Measurements from ENCODE around the gene TENM3. TPM values are rescaled to one million over a fixed set of nuclear protein-coding genes. Genes with fewer than 3 reads are reported as not detected.
A peak's percentile ranks its signal among the peaks of the same experiment; 100 is the strongest.

The TENM3 gene
- total RNA-seq, 1 experiment from 2014 or later = 71.0 TPM

- no peak for TF ChIP-seq NR2C2 (CRISPR knock-in tag; IDR thresholded peaks at IDR 0.05)
- no peak for TF ChIP-seq TEAD1 (CRISPR knock-in tag; IDR thresholded peaks at IDR 0.05)
- TF ChIP-seq RORB (CRISPR knock-in tag; IDR thresholded peaks at IDR 0.05) = no peak
Measured at GRCh38 chr4:182729516-182729915, 486.3 kb downstream of the TENM3 start (continued).

- TF ChIP-seq MXD4 (CRISPR knock-in tag; IDR thresholded peaks at IDR 0.05; ENCODE audit: borderline replicate concordance) (no peak), GTF2I (CRISPR knock-in tag; conservative IDR thresholded peaks at IDR 0.05) (no peak)
- POLR2A ChIA-PET = no interaction called here
- CTCF ChIA-PET = no interaction called here
- H3K4me3 Mint-ChIP-seq = no peak overlapping the region
- H3K9me3 Mint-ChIP-seq = no peaks in the 10 kb centered on the region
- no peak overlapping the region for H3K27ac Mint-ChIP-seq
- H3K4me1 Mint-ChIP-seq = peaks cover 6% of the 10 kb centered on the region; the same call in 1 of the 2 replicates
- no peak for DNase-seq (ENCODE audit: low spot score)
- H3K27me3 Mint-ChIP-seq (ENCODE audit: low read depth) = no peaks in the 10 kb centered on the region
- peaks cover 35% of the 10 kb centered on the region for H3K36me3 Mint-ChIP-seq
- peak; percentile 50 for ATAC-seq
Measured at GRCh38 chr4:182730791-182731190, 487.6 kb downstream of the TENM3 start.

GRCh38 chr4:182736207-182736606 lies 493.0 kb downstream of the TENM3 start:
- POLR2A ChIA-PET = no interaction called here
- CTCF ChIA-PET = no interaction called here
- no peak overlapping the region for H3K4me3 Mint-ChIP-seq
- ATAC-seq (no peak), DNase-seq (ENCODE audit: low spot score) (no peak)
- peaks cover 20% of the 10 kb centered on the region for H3K36me3 Mint-ChIP-seq
- H3K27ac Mint-ChIP-seq = no peak overlapping the region; the same call in 1 of the 2 replicates
- H3K9me3 Mint-ChIP-seq = no peaks in the 10 kb centered on the region
- no peaks in the 10 kb centered on the region for H3K27me3 Mint-ChIP-seq (ENCODE audit: low read depth)
- no peaks in the 10 kb centered on the region for H3K4me1 Mint-ChIP-seq
- no peak for TF ChIP-seq ZMAT4 (CRISPR knock-in tag; IDR thresholded peaks at IDR 0.05)
- TF ChIP-seq, protein P1, sequence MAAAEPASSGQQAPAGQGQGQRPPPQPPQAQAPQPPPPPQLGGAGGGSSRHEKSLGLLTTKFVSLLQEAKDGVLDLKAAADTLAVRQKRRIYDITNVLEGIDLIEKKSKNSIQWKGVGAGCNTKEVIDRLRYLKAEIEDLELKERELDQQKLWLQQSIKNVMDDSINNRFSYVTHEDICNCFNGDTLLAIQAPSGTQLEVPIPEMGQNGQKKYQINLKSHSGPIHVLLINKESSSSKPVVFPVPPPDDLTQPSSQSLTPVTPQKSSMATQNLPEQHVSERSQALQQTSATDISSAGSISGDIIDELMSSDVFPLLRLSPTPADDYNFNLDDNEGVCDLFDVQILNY (CRISPR knock-in tag; IDR thresholded peaks at IDR 0.05) = no peak
- no peak for TF ChIP-seq ZNF416 (CRISPR knock-in tag; IDR thresholded peaks at IDR 0.05)
- no peak for TF ChIP-seq EMX1 (CRISPR knock-in tag; IDR thresholded peaks at IDR 0.05)
- TF ChIP-seq, protein P2, sequence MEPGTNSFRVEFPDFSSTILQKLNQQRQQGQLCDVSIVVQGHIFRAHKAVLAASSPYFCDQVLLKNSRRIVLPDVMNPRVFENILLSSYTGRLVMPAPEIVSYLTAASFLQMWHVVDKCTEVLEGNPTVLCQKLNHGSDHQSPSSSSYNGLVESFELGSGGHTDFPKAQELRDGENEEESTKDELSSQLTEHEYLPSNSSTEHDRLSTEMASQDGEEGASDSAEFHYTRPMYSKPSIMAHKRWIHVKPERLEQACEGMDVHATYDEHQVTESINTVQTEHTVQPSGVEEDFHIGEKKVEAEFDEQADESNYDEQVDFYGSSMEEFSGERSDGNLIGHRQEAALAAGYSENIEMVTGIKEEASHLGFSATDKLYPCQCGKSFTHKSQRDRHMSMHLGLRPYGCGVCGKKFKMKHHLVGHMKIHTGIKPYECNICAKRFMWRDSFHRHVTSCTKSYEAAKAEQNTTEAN (CRISPR knock-in tag; IDR thresholded peaks at IDR 0.05) = no peak
- no peak for TF ChIP-seq TEAD1 (CRISPR knock-in tag; IDR thresholded peaks at IDR 0.05)
- TF ChIP-seq CREB1 (CRISPR knock-in tag; IDR thresholded peaks at IDR 0.05) = no peak
- TF ChIP-seq ZNF396 (CRISPR knock-in tag; IDR thresholded peaks at IDR 0.05; ENCODE audit: borderline replicate concordance) = no peak
- TF ChIP-seq, protein P3, sequence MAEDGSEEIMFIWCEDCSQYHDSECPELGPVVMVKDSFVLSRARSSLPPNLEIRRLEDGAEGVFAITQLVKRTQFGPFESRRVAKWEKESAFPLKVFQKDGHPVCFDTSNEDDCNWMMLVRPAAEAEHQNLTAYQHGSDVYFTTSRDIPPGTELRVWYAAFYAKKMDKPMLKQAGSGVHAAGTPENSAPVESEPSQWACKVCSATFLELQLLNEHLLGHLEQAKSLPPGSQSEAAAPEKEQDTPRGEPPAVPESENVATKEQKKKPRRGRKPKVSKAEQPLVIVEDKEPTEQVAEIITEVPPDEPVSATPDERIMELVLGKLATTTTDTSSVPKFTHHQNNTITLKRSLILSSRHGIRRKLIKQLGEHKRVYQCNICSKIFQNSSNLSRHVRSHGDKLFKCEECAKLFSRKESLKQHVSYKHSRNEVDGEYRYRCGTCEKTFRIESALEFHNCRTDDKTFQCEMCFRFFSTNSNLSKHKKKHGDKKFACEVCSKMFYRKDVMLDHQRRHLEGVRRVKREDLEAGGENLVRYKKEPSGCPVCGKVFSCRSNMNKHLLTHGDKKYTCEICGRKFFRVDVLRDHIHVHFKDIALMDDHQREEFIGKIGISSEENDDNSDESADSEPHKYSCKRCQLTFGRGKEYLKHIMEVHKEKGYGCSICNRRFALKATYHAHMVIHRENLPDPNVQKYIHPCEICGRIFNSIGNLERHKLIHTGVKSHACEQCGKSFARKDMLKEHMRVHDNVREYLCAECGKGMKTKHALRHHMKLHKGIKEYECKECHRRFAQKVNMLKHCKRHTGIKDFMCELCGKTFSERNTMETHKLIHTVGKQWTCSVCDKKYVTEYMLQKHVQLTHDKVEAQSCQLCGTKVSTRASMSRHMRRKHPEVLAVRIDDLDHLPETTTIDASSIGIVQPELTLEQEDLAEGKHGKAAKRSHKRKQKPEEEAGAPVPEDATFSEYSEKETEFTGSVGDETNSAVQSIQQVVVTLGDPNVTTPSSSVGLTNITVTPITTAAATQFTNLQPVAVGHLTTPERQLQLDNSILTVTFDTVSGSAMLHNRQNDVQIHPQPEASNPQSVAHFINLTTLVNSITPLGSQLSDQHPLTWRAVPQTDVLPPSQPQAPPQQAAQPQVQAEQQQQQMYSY (CRISPR knock-in tag; IDR thresholded peaks at IDR 0.05) = no peak
- TF ChIP-seq JAZF1 (CRISPR knock-in tag; IDR thresholded peaks at IDR 0.05) = no peak
- TF ChIP-seq E2F4 (CRISPR knock-in tag; IDR thresholded peaks at IDR 0.05; ENCODE audit: borderline replicate concordance, low read depth) = no peak
- no peak for TF ChIP-seq TCF7 (CRISPR knock-in tag; IDR thresholded peaks at IDR 0.05; ENCODE audit: low read depth)
- TF ChIP-seq FOXP1 (CRISPR knock-in tag; IDR thresholded peaks at IDR 0.05; ENCODE audit: borderline replicate concordance) = no peak
- TF ChIP-seq RELA (CRISPR knock-in tag; IDR thresholded peaks at IDR 0.05; ENCODE audit: borderline replicate concordance) = no peak
